IMR-90 (cell line): ENCODE measurements around the gene FAM131B. TPM values are rescaled to one million over a fixed set of nuclear protein-coding genes. Genes with fewer than 3 reads are reported as not detected.

Source experiments
- ATAC-seq: fragments of 200-7000 bp; cut with Tn5 transposase; 2 replicates; pipeline ENCODE4 v1.9.1; 2020; ENCODE audit warnings: low read depth, mild to moderate bottlenecking, moderate library complexity
- BruUV-seq: library from RNA; stranded (reverse); fragments of 400-500 nt; replicated peaks from 2 replicates; lab custom pipeline; 2021; lab: Mats Ljungman, UMichigan
- CTCF ChIA-PET: fragments of 300-600 bp; formaldehyde crosslinking; extraction: SDS; loops from one replicate; lab custom pipeline; 2021; ENCODE audit warnings: antibody characterized with exemption; lab: Yijun Ruan, JAX
- POLR2A ChIA-PET: fragments of 300-600 bp; sonication (Branson Sonifier 250); formaldehyde crosslinking; loops from one replicate; lab custom pipeline; 2022; ENCODE audit warnings: antibody characterized with exemption; ENCODE audit not compliant: unreplicated experiment; lab: Charles Lee
- DNase-seq: peaks from one replicate; pipeline ENCODE4 v3.0.0; 2013
- H2AFZ ChIP-seq: replicated peaks from 2 replicates; pipeline ENCODE3; 2013; ENCODE audit warnings: low read length, mild to moderate bottlenecking; ENCODE audit not compliant: poor library complexity
- H2AK5ac ChIP-seq: 2 replicates; pipeline ENCODE4 v1.6.1; 2013; ENCODE audit warnings: low read depth, low read length, inconsistent platforms
- H2AK9ac ChIP-seq: replicated peaks from 2 replicates; pipeline ENCODE3; 2013; ENCODE audit warnings: mild to moderate bottlenecking, low read depth, low read length, moderate library complexity; ENCODE audit not compliant: poor library complexity
- H2BK120ac ChIP-seq: 2 replicates; pipeline ENCODE4 v1.6.1; 2013; ENCODE audit warnings: low read depth, low read length, inconsistent platforms
- H2BK15ac ChIP-seq: 3 replicates; pipeline ENCODE4 v1.6.1; 2013; ENCODE audit warnings: low read depth, low read length, inconsistent platforms
- H2BK20ac ChIP-seq: 2 replicates; pipeline ENCODE4 v1.6.1; 2013; ENCODE audit warnings: low read depth, mild to moderate bottlenecking, inconsistent platforms, low read length, moderate library complexity
- H2BK5ac ChIP-seq: 2 replicates; pipeline ENCODE4 v1.6.1; 2013; ENCODE audit warnings: mild to moderate bottlenecking, low read depth, low read length, inconsistent platforms; ENCODE audit not compliant: poor library complexity, severe bottlenecking
- H3K14ac ChIP-seq: replicated peaks from 2 replicates; pipeline ENCODE4 v1.6.1; 2013; ENCODE audit warnings: low read depth, low read length, inconsistent platforms
- H3K18ac ChIP-seq: 2 replicates; pipeline ENCODE4 v1.6.1; 2013; ENCODE audit warnings: low read depth, low read length, control low read depth
- H3K23ac ChIP-seq: 2 replicates; pipeline ENCODE4 v1.6.1; 2013; ENCODE audit warnings: low read depth, low read length, inconsistent platforms
- H3K27ac ChIP-seq: 2 replicates; pipeline ENCODE4 v1.5.1; 2013; ENCODE audit warnings: mild to moderate bottlenecking, control low read depth, low read length; ENCODE audit not compliant: insufficient read depth
- H3K27me3 ChIP-seq: 2 replicates; pipeline ENCODE4 v1.6.1; 2013; ENCODE audit warnings: low read length; ENCODE audit not compliant: control insufficient read depth, insufficient read depth
- H3K36me3 ChIP-seq: 2 replicates; pipeline ENCODE4 v1.6.1; 2013; ENCODE audit warnings: low read length, mixed read lengths; ENCODE audit not compliant: control insufficient read depth, insufficient read depth
- H3K4ac ChIP-seq: 2 replicates; pipeline ENCODE4 v1.6.1; 2013; ENCODE audit warnings: low read depth, low read length, inconsistent platforms
- H3K4me1 ChIP-seq: 2 replicates; pipeline ENCODE4 v1.6.1; 2013; ENCODE audit warnings: low read length, mixed read lengths; ENCODE audit not compliant: control insufficient read depth, insufficient read depth
- H3K4me2 ChIP-seq: 2 replicates; pipeline ENCODE4 v1.6.1; 2013; ENCODE audit warnings: low read depth, mild to moderate bottlenecking, control low read depth, low read length, moderate library complexity
- H3K4me3 ChIP-seq: 2 replicates; pipeline ENCODE4 v1.5.1; 2013; ENCODE audit warnings: low read depth, mild to moderate bottlenecking, control low read depth, low read length, moderate library complexity; ENCODE audit not compliant: insufficient read depth
- H3K56ac ChIP-seq: 2 replicates; pipeline ENCODE4 v1.6.1; 2013; ENCODE audit warnings: low read length, inconsistent platforms; ENCODE audit not compliant: insufficient read depth; ENCODE audit errors: extremely low read depth
- H3K79me1 ChIP-seq, 2 experiments: 2 replicates each; pipeline ENCODE4 v1.6.1; 2013; ENCODE audit warnings: low read length in 2 of 2, inconsistent platforms in 1 of 2, low read depth in 1 of 2
- H3K9ac ChIP-seq: 2 replicates; pipeline ENCODE4 v1.6.1; 2013; ENCODE audit warnings: low read depth, low read length, control low read depth
- H3K9me1 ChIP-seq: 2 replicates; pipeline ENCODE4 v1.6.1; 2013; ENCODE audit warnings: low read length, inconsistent platforms; ENCODE audit not compliant: insufficient read depth
- H3K9me3 ChIP-seq: 2 replicates; pipeline ENCODE4 v1.6.1; 2013; ENCODE audit warnings: low read length; ENCODE audit not compliant: control insufficient read depth, insufficient read depth
- H4K20me1 ChIP-seq: 2 replicates; pipeline ENCODE4 v1.6.1; 2013; ENCODE audit warnings: low read length, inconsistent platforms; ENCODE audit not compliant: insufficient read depth
- H4K5ac ChIP-seq: 2 replicates; pipeline ENCODE4 v1.6.1; 2013; ENCODE audit warnings: mild to moderate bottlenecking, low read depth, low read length, control low read depth
- H4K8ac ChIP-seq, 2 experiments: 2 replicates each; pipeline ENCODE4 v1.6.1; 2013; ENCODE audit warnings: low read depth in 2 of 2, low read length in 2 of 2, control low read depth in 1 of 2, inconsistent platforms in 1 of 2
- H4K91ac ChIP-seq: 2 replicates; pipeline ENCODE4 v1.6.1; 2013; ENCODE audit warnings: low read depth, low read length, inconsistent platforms; ENCODE audit not compliant: insufficient read depth
- MAFK ChIP-seq: IDR thresholded peaks from 2 replicates; pipeline ENCODE4 v1.6.1; 2012; ENCODE audit warnings: low read depth, low read length, improper control_type of control experiment
- MAZ ChIP-seq: IDR thresholded peaks from 2 replicates; pipeline ENCODE4 v1.6.1; 2012; ENCODE audit warnings: low read depth, mild to moderate bottlenecking, low read length, improper control_type of control experiment, moderate library complexity, borderline replicate concordance
- MXI1 ChIP-seq: IDR thresholded peaks from 2 replicates; pipeline ENCODE4 v1.6.1; 2012; ENCODE audit warnings: low read depth, mild to moderate bottlenecking, low read length, moderate library complexity, borderline replicate concordance
- POLR2A ChIP-seq: IDR thresholded peaks from 2 replicates; pipeline ENCODE4 v1.6.1; 2012; ENCODE audit warnings: mild to moderate bottlenecking, low read depth, low read length
- SMC3 ChIP-seq: fragments of 150-350 bp; IDR thresholded peaks from 2 replicates; pipeline ENCODE4 v1.6.1; 2016; ENCODE audit warnings: low read depth, mild to moderate bottlenecking, antibody characterized with exemption, low read length, moderate library complexity
- whole genome bisulfite sequencing, 2 experiments: methylation state at CpG; one replicate each; pipeline versions ENCODE4 v1.1.5 to v1.1.7; 2013; ENCODE audit warnings: missing lambda C conversion rate in 2 of 2; ENCODE audit not compliant: insufficient read length in 1 of 2; ENCODE audit errors: extremely low coverage in 2 of 2; 5-methylcytosine and 5-hydroxymethylcytosine counted together
- dilution Hi-C: fragments of 300-500 bp; cut with HindIII; formaldehyde crosslinking; loops from one replicate; pipeline ENCODE4 v1.14.3; 2018; ENCODE audit warnings: low sequenced_read_pairs; ENCODE audit not compliant: unreplicated experiment
- in situ Hi-C: fragments of 300-500 bp; cut with MboI; formaldehyde crosslinking; loops from 3 replicates; pipeline ENCODE4 v1.14.3; 2019; ENCODE audit warnings: low sequenced_read_pairs, inconsistent platforms, mixed read lengths
- intact Hi-C: fragments of 100-400 bp; cut with micrococcal nuclease; formaldehyde crosslinking; loops from 2 replicates; pipeline ENCODE4 v1.10.0; 2022
- polyA plus RNA-seq, 3 experiments: library from polyadenylated mRNA; depleted of rRNA; stranded (reverse); fragments of >200 nt; gene quantifications; 2 replicates each; pipeline ENCODE4 v1.2.3, GENCODE V29; 2012; ENCODE audit warnings: low replicate concordance in 1 of 3
- total RNA-seq: library from RNA; depleted of rRNA; stranded (reverse); fragments of >200 nt; gene quantifications from 2 replicates; pipeline ENCODE4 v1.2.3, GENCODE V29; 2012

The FAM131B gene
- total and polyA plus RNA-seq, 2 of the 4 experiments (the other 2 are of a cell fraction), result 3.4 to 4.3 TPM

- TF ChIP-seq MAZ (no peak), POLR2A (no peak), MXI1 (no peak), MAFK (no peak), SMC3 (no peak)
- Histone ChIP-seq H2BK20ac (no peak overlapping the region), H4K8ac (no peak overlapping the region), H3K4me2 (no peak overlapping the region), H2AK9ac (no peak overlapping the region), H3K56ac (no peak overlapping the region), H3K4me3 (no peak overlapping the region), H2BK120ac (no peak overlapping the region), H3K4me1 (no peaks in the 10 kb centered on the region), H3K14ac (no peak overlapping the region), H2BK15ac (no peak overlapping the region), H3K27ac (no peak overlapping the region), H3K4ac (no peak overlapping the region), H3K36me3 (no peaks in the 10 kb centered on the region), H3K9me1 (no peaks in the 10 kb centered on the region), H4K91ac (no peak overlapping the region), H4K20me1 (no peaks in the 10 kb centered on the region), H3K9me3 (no peaks in the 10 kb centered on the region), H3K23ac (no peak overlapping the region), H3K18ac (no peak overlapping the region), H2BK5ac (no peak overlapping the region), H4K5ac (no peak overlapping the region), H3K9ac (no peak overlapping the region), H3K79me1 (no peaks in the 10 kb centered on the region), H2AK5ac (no peak overlapping the region), H3K27me3 (peaks cover 23% of the 10 kb centered on the region), H2AFZ (peak overlapping the region; percentile 45)
- in situ Hi-C loops, result no loop called here
- CTCF ChIA-PET, result no interaction called here
- POLR2A ChIA-PET, result interaction anchor here (0.5 kb wide), 1 partner anchor 938 kb away, joined by 4 read pairs; no protein-coding TSS in a partner anchor
- no TSS peak for BruUV-seq
- ATAC-seq (no peak), DNase-seq (no peak)
- intact Hi-C loops, result no loop called here
- 89% methylated on average over 7 of the region's 8 CpGs; no CpG with 5 or more reads in 1 of the 2 experiments for WGBS, 2 experiments
- dilution Hi-C loops, result no loop called here
Measured at GRCh38 chr7:143341842-143342241, 20.7 kb downstream of the FAM131B start.
